22Rv1 (cell line): Measurements from ENCODE around the gene ATP8B4.

Experiments used
- CTCF ChIP-seq: fragments of 450-650 bp; IDR thresholded peaks from 2 replicates; pipeline ENCODE4 v1.5.1; 2017; ENCODE audit warnings: mild to moderate bottlenecking
- ZFX ChIP-seq: fragments of 450-650 bp; IDR thresholded peaks from 2 replicates; pipeline ENCODE4 v1.6.1; 2017; ENCODE audit warnings: antibody characterized with exemption, borderline replicate concordance

- TF ChIP-seq CTCF, result no peak
- TF ChIP-seq ZFX, result no peak
Observed at GRCh38 chr15:49815950-49816349, 303.1 kb downstream of the ATP8B4 start.
